Chondrocyte (in vitro differentiated cells): ENCODE measurements around the gene KCTD1. TPM values are rescaled to one million over a fixed set of nuclear protein-coding genes. Genes with fewer than 3 reads are reported as not detected.

ENCODE experiments used
- DNase-seq: peaks from one replicate; pipeline ENCODE4 v3.0.0; 2021; ENCODE audit warnings: mixed read lengths, low spot score
- H3K27ac Mint-ChIP-seq: one replicate; pipeline ENCODE4 v1.8.0; 2021; ENCODE audit warnings: mild to moderate bottlenecking, moderate library complexity, mixed read lengths; ENCODE audit not compliant: unreplicated experiment
- H3K27me3 Mint-ChIP-seq: 2 replicates; pipeline ENCODE4 v1.8.0; 2021; ENCODE audit warnings: low read depth, mixed read lengths
- H3K36me3 Mint-ChIP-seq: 2 replicates; pipeline ENCODE4 v1.8.0; 2021; ENCODE audit warnings: low read depth, mixed read lengths
- H3K4me1 Mint-ChIP-seq: 2 replicates; pipeline ENCODE4 v1.8.0; 2021; ENCODE audit warnings: low read depth, mild to moderate bottlenecking, mixed read lengths
- H3K4me3 Mint-ChIP-seq: one replicate; pipeline ENCODE4 v1.8.0; 2021; ENCODE audit warnings: mild to moderate bottlenecking, moderate library complexity, mixed read lengths; ENCODE audit not compliant: unreplicated experiment
- H3K9me3 Mint-ChIP-seq: 2 replicates; pipeline ENCODE4 v1.8.0; 2021; ENCODE audit warnings: low read depth, mixed read lengths
- total RNA-seq: library from RNA; stranded (reverse); gene quantifications from 3 replicates; pipeline ENCODE4 v1.2.1, GENCODE V29; 2021
- TF ChIP-seq, protein P1 (sequence below): fragments of 200-600 bp; sonication (generic); IDR thresholded peaks from 2 replicates; pipeline ENCODE4 v1.5.0; 2021; ENCODE audit warnings: antibody characterized with exemption, mild to moderate bottlenecking, moderate library complexity

The KCTD1 gene
- total RNA-seq, 1 donor from 2014 or later: 18.1 TPM

DNA sequence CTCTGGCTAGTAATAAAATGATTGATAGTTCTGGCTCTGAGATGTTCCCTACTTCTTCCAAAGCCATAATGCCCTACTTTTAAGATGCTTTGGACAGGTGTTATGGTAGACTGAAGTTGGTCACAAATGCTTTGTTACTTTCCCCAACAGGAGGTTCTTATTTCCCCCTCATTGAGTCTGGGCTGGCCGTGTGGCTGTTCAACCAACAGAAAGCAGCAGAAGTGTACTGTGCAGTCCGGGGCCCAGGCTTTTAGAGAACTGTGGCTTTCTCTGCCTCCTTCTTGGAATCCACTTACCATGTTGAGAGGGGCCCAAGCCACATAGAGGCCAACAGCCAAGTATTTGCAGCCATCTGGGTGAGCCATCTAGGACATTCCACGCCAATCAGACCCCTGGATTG, 94.2 kb downstream of the KCTD1 start:
- no peaks in the 10 kb centered on the region for H3K27me3 Mint-ChIP-seq
- TF ChIP-seq, protein P1, sequence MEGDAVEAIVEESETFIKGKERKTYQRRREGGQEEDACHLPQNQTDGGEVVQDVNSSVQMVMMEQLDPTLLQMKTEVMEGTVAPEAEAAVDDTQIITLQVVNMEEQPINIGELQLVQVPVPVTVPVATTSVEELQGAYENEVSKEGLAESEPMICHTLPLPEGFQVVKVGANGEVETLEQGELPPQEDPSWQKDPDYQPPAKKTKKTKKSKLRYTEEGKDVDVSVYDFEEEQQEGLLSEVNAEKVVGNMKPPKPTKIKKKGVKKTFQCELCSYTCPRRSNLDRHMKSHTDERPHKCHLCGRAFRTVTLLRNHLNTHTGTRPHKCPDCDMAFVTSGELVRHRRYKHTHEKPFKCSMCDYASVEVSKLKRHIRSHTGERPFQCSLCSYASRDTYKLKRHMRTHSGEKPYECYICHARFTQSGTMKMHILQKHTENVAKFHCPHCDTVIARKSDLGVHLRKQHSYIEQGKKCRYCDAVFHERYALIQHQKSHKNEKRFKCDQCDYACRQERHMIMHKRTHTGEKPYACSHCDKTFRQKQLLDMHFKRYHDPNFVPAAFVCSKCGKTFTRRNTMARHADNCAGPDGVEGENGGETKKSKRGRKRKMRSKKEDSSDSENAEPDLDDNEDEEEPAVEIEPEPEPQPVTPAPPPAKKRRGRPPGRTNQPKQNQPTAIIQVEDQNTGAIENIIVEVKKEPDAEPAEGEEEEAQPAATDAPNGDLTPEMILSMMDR: no peak

DNA sequence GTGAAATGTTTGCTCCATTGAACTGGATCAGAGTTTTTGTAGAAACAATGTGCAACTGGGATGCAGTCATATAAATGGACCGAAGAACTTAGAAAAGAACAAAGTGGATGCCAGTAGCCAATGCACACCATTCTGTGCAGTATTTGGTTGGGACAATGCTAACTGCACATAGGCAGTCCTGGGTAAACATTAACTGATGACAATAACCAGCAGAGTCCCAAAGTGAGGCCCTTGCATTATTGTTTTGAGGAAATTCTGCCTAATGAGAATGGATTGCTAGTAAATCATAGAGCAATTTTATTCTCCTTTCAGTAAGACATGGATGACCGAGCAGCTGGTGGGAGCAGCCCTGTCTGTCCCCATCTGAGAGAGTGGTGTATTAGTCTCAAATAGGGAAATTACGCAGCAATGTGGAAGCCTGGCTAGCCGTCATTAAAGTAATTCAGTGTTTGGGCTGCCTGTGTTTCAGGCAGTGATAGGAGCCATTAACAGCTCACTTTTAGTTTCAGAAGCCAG, 94.9 kb downstream of the KCTD1 start:
- no peak overlapping the region for H3K4me3 Mint-ChIP-seq
- peaks cover 10% of the 10 kb centered on the region for H3K36me3 Mint-ChIP-seq
- no peaks in the 10 kb centered on the region for H3K27me3 Mint-ChIP-seq
- no peaks in the 10 kb centered on the region for H3K9me3 Mint-ChIP-seq
- DNase-seq: no peak
- H3K27ac Mint-ChIP-seq: no peak overlapping the region
- TF ChIP-seq, protein P1: no peak
- no peaks in the 10 kb centered on the region for H3K4me1 Mint-ChIP-seq

More for the DNA sequence above, 94.2 kb downstream of the KCTD1 start:
- Mint-ChIP-seq H3K4me3 (no peak overlapping the region), H3K9me3 (no peaks in the 10 kb centered on the region), H3K4me1 (peaks cover 4% of the 10 kb centered on the region), H3K36me3 (peaks cover 17% of the 10 kb centered on the region), H3K27ac (no peak overlapping the region)
- no peak for DNase-seq

DNA sequence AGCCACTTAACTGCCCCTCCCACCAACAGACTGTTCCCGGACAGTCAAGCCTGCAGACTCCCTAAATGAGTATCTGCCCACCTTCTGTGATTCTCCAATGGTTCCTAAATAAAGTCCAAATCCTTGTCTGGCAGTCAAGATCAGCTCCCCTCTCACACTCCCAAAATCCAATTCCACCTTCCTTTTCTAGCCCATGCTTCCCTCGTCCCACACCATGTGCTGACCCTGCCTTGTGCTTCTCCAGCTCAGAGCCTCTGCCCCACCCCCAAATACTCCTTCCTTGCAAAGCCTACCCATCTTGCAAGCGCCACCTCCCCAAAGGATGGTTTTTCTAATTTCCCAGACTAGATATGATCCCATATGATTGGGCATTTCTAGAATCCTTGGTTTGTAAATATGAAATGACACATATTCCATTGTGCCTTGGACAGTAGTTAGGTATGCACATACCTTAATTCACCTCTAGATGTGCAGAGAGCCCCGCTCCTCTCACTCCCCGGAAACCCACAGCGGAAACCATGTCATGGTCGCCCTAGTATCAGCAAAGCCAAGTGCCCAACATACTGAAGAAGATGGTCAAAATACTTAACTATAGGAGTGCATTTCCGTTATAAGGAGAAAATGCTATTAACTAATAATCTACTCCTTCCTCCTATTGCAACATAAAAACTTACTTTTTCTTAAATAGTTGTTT, 97.2 kb downstream of the KCTD1 start:
- TF ChIP-seq, protein P1: no peak
- Mint-ChIP-seq H3K27ac (no peak overlapping the region), H3K9me3 (no peaks in the 10 kb centered on the region), H3K4me1 (no peaks in the 10 kb centered on the region), H3K27me3 (no peaks in the 10 kb centered on the region), H3K4me3 (no peak overlapping the region), H3K36me3 (peaks cover 10% of the 10 kb centered on the region)
- DNase-seq: no peak

DNA sequence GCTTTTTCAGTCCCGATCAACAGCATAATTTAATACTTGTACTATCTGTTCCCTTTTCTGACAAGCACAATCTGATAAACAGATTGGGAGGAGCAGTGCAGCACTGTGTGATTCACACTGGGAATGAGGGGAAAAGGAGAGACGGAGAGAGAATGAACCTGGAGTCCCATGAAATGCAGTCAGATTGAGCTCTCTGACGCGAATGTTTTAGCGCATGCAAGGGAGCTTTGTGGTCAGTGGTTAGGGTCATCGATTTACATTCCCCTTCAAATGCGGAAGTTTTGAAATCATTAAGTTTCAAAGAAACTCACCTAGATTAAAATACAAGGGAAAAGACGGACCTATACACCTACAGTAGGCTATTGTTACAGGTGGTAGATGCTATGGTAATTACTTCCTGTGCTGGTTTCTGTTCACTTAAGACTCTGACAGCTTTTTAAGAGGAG, 99.6 kb downstream of the KCTD1 start:
- Mint-ChIP-seq H3K27ac (no peak overlapping the region), H3K4me1 (no peaks in the 10 kb centered on the region), H3K4me3 (no peak overlapping the region), H3K9me3 (peaks cover 4% of the 10 kb centered on the region), H3K27me3 (no peaks in the 10 kb centered on the region), H3K36me3 (peaks cover 4% of the 10 kb centered on the region)
- TF ChIP-seq, protein P1: no peak
- no peak for DNase-seq

DNA sequence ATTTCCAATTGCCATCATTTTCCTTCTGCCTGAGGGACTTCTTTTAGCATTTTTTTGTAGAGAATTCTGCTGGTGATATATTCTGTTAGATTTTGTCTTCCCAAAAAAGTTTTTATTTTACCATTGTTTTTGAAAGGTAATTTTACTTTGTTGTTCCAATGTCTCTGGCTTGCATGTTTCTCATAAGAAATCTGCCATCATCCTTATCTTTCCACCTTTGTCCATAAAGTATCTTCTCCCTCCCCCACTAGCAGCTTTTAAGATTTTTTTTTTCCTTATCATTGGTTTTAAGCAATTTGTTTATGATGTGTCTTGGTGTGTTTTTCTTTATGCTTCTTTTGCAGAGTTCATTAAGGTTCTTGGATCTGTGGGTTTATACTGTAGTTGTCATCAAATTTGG, 104.5 kb downstream of the KCTD1 start:
- Mint-ChIP-seq H3K36me3 (peaks cover 1% of the 10 kb centered on the region), H3K4me1 (peaks cover 12% of the 10 kb centered on the region), H3K27me3 (no peaks in the 10 kb centered on the region), H3K9me3 (peaks cover 5% of the 10 kb centered on the region), H3K4me3 (no peak overlapping the region), H3K27ac (no peak overlapping the region)
- TF ChIP-seq, protein P1: no peak
- DNase-seq: no peak
